ENCODE data around the gene HERC5. TPM values are rescaled to one million over a fixed set of nuclear protein-coding genes. Genes with fewer than 3 reads are reported as not detected.
"Not testable (repeated sequence)": the region's sequence is repeated elsewhere in the genome, so short reads cannot be mapped to it uniquely, and the experiment has no call there.

HERC5 gene
- total RNA-seq, 1 donor from 2014 or later = 27.6 TPM

DNA sequence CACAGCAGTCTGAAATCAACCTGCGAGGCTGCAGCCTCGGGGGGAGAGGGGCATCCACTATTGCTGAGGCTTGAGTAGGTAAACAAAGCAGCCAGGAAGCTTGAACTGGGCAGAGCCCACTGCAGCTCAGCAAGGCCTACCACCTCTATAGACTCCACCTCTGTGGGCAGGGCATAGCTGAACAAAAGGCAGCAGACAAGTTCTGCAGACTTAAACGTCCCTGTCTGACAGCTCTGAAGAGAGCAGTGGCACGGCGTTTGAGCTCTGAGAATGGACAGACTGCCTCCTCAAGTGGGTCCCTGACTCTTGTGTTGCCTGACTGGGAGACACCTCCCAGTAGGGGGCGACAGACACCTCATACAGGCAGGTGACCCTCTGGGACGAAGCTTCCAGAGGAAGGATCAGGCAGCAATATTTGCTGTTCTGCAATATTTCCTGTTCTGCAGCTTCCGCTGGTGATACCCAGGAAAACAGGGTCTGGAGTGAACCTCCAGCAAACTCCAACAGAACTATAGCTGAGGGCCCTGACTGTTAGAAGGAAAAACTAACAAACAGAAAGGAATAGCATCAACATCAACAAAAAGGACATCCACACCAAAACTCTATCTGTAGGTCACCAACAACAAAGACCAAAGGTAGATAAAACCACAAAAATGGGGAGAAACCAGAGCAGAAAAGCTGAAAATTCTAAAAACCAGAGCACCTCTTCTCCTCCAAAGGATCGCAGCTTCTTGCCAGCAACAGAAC is 82.6 kb downstream of the HERC5 start:
- not testable (repeated sequence) for H3K4me1 ChIP-seq; ATAC-seq; H3K9me3 ChIP-seq; H3K27me3 ChIP-seq (ENCODE audit: low read depth); H3K4me3 ChIP-seq; H3K36me3 ChIP-seq; H3K27ac ChIP-seq
- TF ChIP-seq, protein P1, sequence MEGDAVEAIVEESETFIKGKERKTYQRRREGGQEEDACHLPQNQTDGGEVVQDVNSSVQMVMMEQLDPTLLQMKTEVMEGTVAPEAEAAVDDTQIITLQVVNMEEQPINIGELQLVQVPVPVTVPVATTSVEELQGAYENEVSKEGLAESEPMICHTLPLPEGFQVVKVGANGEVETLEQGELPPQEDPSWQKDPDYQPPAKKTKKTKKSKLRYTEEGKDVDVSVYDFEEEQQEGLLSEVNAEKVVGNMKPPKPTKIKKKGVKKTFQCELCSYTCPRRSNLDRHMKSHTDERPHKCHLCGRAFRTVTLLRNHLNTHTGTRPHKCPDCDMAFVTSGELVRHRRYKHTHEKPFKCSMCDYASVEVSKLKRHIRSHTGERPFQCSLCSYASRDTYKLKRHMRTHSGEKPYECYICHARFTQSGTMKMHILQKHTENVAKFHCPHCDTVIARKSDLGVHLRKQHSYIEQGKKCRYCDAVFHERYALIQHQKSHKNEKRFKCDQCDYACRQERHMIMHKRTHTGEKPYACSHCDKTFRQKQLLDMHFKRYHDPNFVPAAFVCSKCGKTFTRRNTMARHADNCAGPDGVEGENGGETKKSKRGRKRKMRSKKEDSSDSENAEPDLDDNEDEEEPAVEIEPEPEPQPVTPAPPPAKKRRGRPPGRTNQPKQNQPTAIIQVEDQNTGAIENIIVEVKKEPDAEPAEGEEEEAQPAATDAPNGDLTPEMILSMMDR (IDR thresholded peaks at IDR 0.05) = peak; percentile 82
- intact Hi-C loops (cut with DNase I) = loop anchor here (5.0 kb wide), 1 partner anchor 118 kb away; no protein-coding TSS in a partner anchor
- peak; percentile 82 for DNase-seq

DNA sequence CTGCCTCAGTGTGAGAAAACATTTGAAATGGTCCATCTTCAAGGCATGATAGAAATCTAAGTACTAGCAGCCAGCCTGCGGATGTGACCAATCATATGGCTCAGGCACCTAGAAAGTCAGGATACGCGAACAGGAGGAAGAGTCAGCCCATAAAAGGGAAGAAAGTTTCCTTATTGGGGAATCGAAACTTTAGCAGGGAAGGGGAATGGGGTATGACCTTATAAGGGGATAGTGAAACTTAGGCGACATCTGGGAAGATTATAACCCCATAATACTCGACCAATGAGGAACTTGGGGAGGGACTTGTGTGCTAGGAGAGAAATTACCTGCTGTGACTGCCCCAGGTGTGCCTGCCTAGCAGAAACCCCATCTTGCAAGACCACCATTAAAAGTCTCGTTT is 92.9 kb downstream of the HERC5 start:
- no peaks in the 10 kb centered on the region for H3K27me3 ChIP-seq (ENCODE audit: low read depth)

More for the DNA sequence above, 92.9 kb downstream of the HERC5 start:
- H3K9me3 ChIP-seq = no peaks in the 10 kb centered on the region
- H3K27ac ChIP-seq = no peak overlapping the region
- ATAC-seq = no peak
- H3K4me3 ChIP-seq = no peak overlapping the region
- TF ChIP-seq, protein P1 (IDR thresholded peaks at IDR 0.05) = no peak
- DNase-seq = no peak
- intact Hi-C loops (cut with DNase I) = no loop called here
- no peaks in the 10 kb centered on the region for H3K36me3 ChIP-seq
- H3K4me1 ChIP-seq = no peaks in the 10 kb centered on the region

Other genes with a start within 250 kb of the HERC5 start
- 36.5 TPM for gene PPM1K, start 172.6 kb upstream of the HERC5 start, total RNA-seq
- gene HERC6, start 78.3 kb upstream of the HERC5 start, total RNA-seq = 15.8 TPM
- 57.6 TPM for gene PYURF, start 66.7 kb downstream of the HERC5 start, total RNA-seq
- 54.1 TPM for gene HERC3, start 135.4 kb downstream of the HERC5 start, total RNA-seq
- gene NAP1L5, start 240.7 kb downstream of the HERC5 start, total RNA-seq = 3.0 TPM

Measured in lower lobe of right lung (tissue), 2 donors.